NCI-H2171 treated with DMSO at 0.1 percent for 48 hours (cell line): ENCODE measurements around the gene RNPS1.

Experiments used
- DNase-seq: peaks from one replicate; lab custom pipeline; 2025; lab: John Stamatoyannopoulos, UW

RNPS1 gene

DNA sequence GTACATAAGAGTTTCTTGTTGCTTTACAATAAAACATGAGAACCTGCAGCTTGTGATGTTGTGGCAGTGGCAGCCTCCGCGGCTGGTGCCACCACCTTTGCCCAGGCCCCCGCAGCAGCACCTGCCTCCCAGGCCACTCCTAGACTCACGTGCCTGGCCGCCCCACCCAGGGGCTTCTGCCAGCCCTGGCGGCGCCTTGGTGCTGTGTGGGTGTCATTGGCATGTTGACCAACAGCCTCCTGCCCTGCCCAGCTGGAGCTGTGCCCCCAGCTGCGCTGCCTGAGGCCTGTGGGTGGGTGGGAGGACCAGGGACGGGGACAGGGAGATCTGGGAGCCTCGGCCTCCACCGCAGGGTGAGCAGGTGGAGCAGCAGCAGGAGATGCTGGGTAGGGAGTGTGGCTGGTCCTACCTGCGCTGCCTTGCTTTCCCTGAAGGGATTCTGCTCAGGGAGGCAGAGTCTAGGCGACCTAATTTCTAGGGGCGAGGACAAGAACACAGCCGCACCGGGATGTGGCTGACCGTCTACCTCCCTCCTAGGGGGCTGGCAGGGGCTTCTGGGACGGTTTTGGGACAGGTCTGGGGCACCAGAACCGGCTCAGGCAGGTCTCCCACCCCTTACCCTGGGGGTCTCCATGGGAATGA, 32.1 kb downstream of the RNPS1 start:
- no peak for DNase-seq

- no peak for DNase-seq
These were observed 32.7 kb downstream of the RNPS1 start for GRCh38 chr16:2235234-2235651.

- DNase-seq = no peak
These were observed 33.1 kb downstream of the RNPS1 start for GRCh38 chr16:2234813-2235170.

GRCh38 chr16:2233872-2234812, 33.8 kb downstream of the RNPS1 start:
- DNase-seq = peak; percentile 7

- DNase-seq = no peak
These were observed 34.7 kb downstream of the RNPS1 start for GRCh38 chr16:2233046-2233775.

DNA sequence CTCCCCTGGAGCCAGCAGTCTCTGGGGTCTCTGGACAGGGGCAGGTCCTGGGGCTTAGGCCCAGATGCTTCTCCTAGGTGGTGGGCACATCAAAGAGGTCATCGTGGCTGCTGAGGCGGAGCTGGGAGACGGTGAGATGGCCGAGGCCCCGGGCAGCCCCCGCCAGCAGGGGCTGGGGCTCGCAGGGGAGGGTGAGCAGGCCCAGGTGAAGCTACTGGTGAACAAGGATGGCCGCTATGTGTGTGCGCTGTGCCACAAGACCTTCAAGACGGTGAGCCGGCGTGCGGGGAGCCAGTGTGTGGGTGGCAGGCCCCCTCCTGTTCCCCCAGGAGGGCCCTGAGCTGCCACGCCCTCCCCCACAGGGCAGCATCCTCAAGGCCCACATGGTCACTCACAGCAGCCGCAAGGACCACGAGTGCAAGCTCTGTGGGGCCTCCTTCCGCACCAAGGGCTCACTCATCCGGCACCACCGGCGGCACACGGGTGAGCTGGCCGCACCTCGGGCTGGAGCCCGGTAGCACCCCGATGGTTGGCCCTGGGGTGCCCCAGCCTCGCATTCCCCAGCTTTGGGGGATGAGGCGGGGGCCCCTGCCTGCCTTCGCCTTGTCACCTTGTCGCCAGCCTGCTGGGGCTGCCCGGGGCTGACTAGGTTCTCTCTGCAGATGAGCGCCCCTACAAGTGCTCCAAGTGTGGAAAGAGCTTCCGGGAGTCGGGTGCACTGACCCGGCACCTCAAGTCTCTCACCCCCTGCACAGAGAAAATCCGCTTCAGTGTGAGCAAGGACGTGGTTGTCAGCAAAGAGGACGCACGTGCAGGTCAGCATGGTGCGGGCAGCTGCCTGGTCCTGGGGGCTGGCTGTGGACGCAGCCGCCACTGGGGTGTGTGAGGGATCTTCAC, 35.6 kb downstream of the RNPS1 start:
- DNase-seq = no peak

DNA sequence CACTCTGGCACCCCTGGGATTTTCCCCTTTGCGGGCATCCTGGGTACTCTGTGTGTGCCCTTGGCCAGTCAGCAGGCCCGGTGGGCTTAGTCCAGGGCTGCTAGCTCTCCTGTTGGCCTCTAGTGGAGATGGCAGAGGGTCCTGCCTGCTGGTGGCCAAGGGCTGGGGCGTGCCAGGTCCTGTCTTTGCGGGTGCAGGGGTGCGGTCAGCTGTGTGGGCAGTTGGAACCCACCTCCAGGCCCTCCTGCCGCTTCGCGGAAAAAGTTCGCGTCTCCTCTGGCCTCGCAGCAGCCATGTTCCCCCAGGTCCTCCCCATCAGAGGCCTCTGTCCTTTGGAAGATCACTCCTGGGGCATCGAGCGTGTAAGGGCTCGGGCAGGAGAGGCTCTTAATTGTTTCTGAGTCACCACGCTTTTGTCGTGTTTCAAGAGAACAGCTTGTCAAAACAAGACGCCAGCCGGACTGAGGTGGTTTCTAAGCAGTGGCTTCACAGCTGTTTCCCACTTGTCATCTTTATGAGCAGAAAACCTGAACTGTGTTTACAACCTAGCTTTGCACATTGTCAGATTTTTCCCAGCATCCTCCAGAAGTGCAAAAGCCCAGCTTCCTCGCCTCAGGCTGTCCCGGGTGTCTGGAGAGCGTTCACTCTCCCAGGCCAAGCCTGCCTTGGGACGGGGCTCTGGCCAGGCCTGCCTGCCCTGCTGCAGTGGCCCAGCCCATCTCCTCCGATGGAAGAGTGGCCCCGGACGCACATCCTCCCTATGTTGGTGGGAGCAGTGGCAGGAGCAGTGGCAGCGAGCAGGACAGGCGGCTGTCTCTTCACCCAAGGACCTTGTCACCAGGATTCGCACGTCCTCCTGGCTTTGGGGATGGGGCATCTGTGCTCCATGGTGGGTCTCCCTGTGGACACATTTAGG, 36.7 kb downstream of the RNPS1 start:
- no peak for DNase-seq

DNA sequence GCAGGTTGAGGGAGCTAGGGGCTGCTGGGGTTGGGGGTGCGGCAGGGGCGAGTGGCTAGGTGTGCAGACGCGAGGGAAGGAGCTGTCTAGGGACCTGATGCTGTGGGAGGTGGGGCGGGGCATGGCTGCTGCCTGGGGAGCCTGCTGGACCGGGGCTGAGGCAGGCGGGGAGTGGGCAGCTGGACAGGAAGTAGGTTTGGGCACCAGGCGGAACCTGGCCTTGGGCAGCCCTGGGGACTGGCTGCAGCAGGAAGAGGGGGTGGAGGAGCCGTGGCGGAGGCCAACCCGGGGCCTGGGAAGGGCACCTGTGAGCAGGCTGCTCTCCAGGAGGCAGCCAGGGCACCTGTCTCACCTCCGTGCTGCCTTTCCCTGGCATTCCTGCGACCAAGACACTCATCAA, 37.5 kb downstream of the RNPS1 start:
- no peak for DNase-seq

DNA sequence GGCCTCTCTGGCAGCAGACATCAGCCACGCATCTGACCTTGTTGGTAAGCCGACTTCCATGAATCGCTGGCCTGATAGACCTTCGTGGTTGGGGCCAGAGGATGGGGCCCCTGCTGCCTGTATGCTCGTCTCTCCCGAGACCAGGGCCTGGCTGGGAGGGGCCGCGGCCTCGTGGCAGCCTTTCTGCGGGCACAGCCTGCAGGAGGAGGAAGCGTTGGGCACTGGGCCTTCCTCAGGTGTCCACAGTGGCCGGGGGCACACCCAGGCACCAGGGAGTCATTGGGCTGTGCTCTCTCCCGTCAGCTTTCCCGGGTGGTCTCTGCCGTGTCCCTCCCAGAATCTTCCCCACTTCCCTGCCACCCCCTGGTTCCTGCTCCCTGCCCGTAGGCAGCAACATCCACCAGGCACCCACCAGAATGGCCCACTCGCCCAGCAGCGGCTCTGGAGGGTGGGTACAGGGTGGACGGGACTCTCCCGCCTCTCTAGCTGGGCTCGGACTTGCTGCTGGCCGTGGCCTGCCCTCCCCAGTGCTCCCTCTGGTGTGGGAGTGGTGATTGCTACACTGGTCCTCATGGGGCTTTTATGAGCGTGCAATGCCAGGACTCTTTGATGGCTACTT, 38.2 kb downstream of the RNPS1 start:
- no peak for DNase-seq

GRCh38 chr16:2229091-2229490, 38.8 kb downstream of the RNPS1 start:
- no peak for DNase-seq

DNA sequence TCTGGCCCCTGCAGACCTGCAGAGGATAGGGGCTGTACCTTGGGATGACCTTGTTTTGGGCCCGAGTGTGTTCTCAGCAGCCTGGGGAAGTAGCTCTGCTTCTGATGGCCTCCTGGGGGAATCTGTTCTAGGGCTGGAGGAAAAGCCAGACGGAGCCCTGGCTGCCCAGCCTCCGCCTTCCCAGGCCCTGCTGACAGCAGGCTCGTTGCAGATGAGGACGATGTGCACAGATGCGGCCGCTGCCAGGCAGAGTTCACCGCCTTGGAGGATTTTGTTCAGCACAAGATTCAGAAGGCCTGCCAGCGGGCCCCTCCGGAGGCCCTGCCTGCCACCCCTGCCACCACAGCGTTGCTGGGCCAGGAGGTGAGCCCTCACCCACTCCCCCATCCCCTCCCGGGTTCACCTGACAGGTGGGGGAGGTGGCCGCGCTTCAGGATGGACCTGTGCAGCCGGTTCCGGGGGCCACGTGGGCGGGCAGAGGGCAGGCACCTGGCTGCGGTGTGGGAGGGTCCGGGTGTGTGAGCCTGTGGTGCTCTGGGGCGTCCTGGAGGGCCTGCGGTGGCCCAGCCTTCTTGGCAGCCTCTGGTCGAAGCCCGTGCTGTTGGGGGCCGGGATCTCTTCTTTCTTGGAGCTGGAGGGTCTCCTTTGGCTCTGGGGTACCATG, 39.6 kb downstream of the RNPS1 start:
- DNase-seq = no peak

DNA sequence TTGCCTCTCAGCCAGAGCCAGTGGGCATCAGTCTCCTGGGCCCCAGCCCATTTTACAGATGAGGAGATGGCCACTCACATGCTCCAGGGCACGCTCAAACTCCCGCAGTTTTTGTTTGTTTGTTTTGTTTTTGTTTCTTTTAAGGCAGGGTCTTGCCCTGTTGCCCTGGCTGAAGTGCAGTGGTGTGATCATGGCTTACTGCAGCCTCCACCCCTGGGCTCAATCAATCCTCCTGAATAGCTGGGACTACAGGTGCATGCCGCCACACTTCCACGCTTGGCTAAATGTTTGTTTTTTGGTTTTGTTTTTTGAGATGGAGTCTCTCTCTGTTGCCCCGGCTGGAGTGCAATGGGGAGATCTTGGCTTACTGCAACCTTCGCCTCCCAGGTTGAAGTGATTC, 41.0 kb downstream of the RNPS1 start:
- no peak for DNase-seq

- no peak for DNase-seq
These were observed 41.6 kb downstream of the RNPS1 start for GRCh38 chr16:2226245-2226793.

GRCh38 chr16:2223942-2224486, 43.9 kb downstream of the RNPS1 start:
- DNase-seq = peak; percentile 46

DNA sequence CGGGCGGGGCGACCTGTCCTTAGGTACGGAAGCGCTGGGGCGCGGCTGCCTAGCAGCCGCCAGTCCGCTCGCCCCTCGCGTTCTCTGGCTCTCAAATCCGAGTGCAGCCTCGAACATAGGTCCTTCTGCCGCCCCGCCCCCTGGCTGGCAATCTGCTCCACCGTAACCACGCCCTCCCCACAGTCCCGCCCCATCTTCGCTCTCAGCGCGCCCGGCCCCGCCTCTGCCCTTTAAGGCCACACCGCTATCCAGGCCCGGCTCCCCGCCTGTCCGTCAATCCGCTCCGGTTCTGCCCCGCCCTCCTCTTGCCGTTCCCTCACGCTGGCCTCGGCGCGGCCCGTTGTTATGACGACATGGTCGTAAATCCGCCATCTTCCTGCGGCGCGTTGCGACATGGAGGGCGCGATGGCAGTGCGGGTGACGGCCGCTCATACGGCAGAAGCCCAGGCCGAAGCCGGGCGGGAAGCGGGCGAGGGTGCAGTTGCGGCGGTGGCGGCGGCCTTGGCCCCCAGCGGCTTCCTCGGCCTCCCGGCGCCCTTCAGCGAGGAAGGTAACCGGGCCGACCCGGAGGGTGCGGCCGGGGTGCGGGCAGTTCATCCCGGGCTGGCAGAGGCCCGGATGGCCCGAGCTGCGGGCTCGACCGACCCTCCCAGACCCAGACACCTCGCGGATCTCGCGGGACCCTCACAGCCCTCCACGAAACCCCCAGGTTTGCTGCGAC, 44.5 kb downstream of the RNPS1 start, which contains the start of gene E4F1:
E4F1 (plus strand) TSS at position 371 of the 721 bp plus-strand sequence; CDS start at position 394, 23 bp downstream.
- DNase-seq = peak; percentile 99

DNA sequence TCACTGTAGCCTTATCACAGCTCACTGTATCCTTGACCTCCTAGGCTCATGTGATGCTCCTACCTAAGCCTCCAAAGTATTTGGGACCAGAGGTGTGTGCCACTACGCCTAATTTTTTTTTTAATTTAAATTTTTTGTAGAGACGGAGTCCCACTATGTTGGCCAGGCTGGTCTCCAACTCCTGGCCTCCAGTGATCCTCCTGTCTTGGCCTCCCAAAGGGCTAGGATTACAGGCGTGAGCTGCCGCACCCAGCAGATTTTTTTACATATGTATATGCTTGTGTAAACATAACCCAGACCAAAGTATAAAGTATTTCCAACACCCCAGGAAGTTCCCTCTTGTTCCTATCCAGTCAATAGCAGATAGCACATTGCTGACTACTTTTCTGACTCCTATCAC, 51.6 kb downstream of the RNPS1 start:
- DNase-seq = no peak

- no peak for DNase-seq
These were observed 53.3 kb downstream of the RNPS1 start, which contains the start of gene PGP for GRCh38 chr16:2214719-2214968. PGP (minus strand) TSS chr16:2214840; CDS start chr16:2214777, 63 bp downstream.
